ENCODE results near the gene EFHD2.
"Not testable (repeated sequence)": the region's sequence is repeated elsewhere in the genome, so short reads cannot be mapped to it uniquely, and the experiment has no call there.

Gene EFHD2

DNA sequence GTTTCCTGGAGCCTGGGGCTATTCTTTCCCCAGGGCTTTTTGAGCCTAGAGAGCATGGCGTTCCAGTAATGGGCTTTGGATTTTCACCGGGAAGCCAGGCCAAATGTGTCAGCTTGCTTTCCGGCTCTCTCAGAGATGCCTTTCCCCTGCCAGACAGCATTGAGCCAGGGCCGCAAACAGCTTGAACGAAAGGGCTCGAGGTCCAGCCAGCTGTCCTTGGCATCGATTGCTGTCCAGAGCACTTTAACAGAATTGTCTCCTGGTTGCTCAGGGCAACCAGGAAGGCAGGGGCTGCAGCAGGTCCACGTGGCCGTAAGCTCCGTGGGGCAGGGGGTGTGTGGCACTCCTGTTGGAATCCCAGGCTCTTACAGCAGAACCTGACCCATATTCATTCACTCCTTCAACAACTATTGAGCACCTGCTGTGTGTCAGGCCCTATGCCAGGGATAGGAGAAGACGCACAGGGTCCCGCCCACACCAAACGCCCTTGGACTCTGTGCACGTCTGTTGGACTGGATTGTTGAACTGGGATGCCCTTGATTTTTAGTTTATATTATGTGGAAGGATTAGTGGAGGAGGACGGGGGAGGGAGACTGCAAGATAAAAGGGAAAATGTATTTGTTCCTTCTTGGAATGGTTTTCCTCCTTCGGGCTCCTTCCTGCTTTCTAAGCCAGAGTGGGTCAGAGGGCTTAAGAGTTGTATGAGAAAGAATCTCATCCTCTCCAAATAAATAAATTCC, 38.7 kb upstream of the EFHD2 start:
- Histone ChIP-seq H3K4me3 (ENCODE audit: insufficient read length, low read depth) (no peak overlapping the region), H3K36me3 (ENCODE audit: insufficient read depth, insufficient read length, low read length) (no peaks in the 10 kb centered on the region), H3K27me3 (ENCODE audit: insufficient read depth, insufficient read length) (no peaks in the 10 kb centered on the region), H3K4me1 (ENCODE audit: insufficient read depth, insufficient read length) (peaks cover 6% of the 10 kb centered on the region), H3K9ac (ENCODE audit: insufficient read length, low read depth) (no peak overlapping the region), H3K9me3 (ENCODE audit: insufficient read depth, low read length) (no peaks in the 10 kb centered on the region)
- DNase-seq (ENCODE audit: low read depth, low spot score): no peak
- TF ChIP-seq ZNF274 (IDR thresholded peaks at IDR 0.05; ENCODE audit: low read depth, low read length) (no peak), SUZ12 (IDR thresholded peaks at IDR 0.05; ENCODE audit: extremely low read depth, insufficient read depth, insufficient read length) (no peak), YY1 (IDR thresholded peaks at IDR 0.05; ENCODE audit: insufficient read depth, insufficient read length) (no peak)

GRCh38 chr1:15371610-15372545, 37.8 kb upstream of the EFHD2 start:
- DNase-seq (ENCODE audit: low read depth, low spot score): no peak
- H3K4me3 ChIP-seq (ENCODE audit: insufficient read length, low read depth): no peak overlapping the region
- H3K27me3 ChIP-seq (ENCODE audit: insufficient read depth, insufficient read length): no peaks in the 10 kb centered on the region
- TF ChIP-seq YY1 (IDR thresholded peaks at IDR 0.05; ENCODE audit: insufficient read depth, insufficient read length): no peak
- TF ChIP-seq SUZ12 (IDR thresholded peaks at IDR 0.05; ENCODE audit: extremely low read depth, insufficient read depth, insufficient read length): no peak
- no peak for TF ChIP-seq ZNF274 (IDR thresholded peaks at IDR 0.05; ENCODE audit: low read depth, low read length)
- no peak overlapping the region for H3K9ac ChIP-seq (ENCODE audit: insufficient read length, low read depth)
- no peaks in the 10 kb centered on the region for H3K9me3 ChIP-seq (ENCODE audit: insufficient read depth, low read length)
- peaks cover 6% of the 10 kb centered on the region for H3K4me1 ChIP-seq (ENCODE audit: insufficient read depth, insufficient read length)
- no peaks in the 10 kb centered on the region for H3K36me3 ChIP-seq (ENCODE audit: insufficient read depth, insufficient read length, low read length)

- Histone ChIP-seq H3K4me1 (ENCODE audit: insufficient read depth, insufficient read length) (peaks cover 9% of the 10 kb centered on the region), H3K4me3 (ENCODE audit: insufficient read length, low read depth) (no peak overlapping the region), H3K9me3 (ENCODE audit: insufficient read depth, low read length) (no peaks in the 10 kb centered on the region), H3K27me3 (ENCODE audit: insufficient read depth, insufficient read length) (peaks cover 40% of the 10 kb centered on the region), H3K36me3 (ENCODE audit: insufficient read depth, insufficient read length, low read length) (no peaks in the 10 kb centered on the region), H3K9ac (ENCODE audit: insufficient read length, low read depth) (no peak overlapping the region)
- DNase-seq (ENCODE audit: low read depth, low spot score): no peak
- no peak for TF ChIP-seq SUZ12 (IDR thresholded peaks at IDR 0.05; ENCODE audit: extremely low read depth, insufficient read depth, insufficient read length)
- no peak for TF ChIP-seq YY1 (IDR thresholded peaks at IDR 0.05; ENCODE audit: insufficient read depth, insufficient read length)
- TF ChIP-seq ZNF274 (IDR thresholded peaks at IDR 0.05; ENCODE audit: low read depth, low read length): no peak
Observed at GRCh38 chr1:15378729-15379128, 31.0 kb upstream of the EFHD2 start.

- H3K27me3 ChIP-seq (ENCODE audit: insufficient read depth, insufficient read length): peaks cover 44% of the 10 kb centered on the region
Observed at GRCh38 chr1:15379151-15379550, 30.5 kb upstream of the EFHD2 start.

DNA sequence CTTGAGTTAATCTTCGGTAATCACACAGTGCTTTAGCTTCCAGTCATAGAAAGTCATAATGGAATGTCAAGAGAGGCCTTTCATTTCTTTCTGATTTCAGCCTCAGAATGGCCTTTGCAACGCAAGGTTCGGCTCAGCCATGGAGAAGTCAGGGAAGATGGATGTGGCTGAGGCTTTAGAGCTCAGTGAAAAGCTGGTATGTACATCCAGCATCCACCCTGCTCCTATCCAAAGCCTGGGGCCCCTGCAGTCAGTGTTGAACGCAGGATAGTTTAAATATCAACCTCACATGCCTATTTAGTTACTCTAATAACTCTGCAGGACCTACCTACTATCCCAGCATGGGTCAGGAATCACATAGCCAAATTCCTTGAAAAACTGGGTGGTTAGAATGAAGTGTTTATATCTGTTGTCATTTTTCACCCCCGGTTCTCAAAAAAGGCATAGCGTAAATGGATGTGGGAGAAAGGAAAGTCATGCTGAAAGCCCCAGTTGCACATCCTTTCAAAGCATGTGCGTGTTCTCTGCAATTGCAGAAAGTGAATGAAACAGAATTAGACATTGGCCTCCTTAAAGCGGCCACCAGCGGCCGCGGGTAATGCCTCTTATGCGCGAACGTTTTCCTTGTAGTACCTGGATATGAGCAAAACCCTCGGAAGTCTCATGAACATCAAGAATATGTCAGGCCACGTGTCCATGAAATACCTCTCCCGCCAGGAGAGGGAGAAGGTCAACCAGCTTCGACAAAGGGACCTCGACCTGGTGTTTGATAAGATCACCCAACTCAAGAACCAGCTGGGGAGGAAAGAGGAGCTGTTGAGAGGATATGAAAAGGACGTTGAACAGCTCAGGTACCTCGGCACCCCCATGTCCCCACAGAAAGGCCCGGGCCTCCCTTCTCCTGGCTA, 28.8 kb upstream of the EFHD2 start:
- Histone ChIP-seq H3K27me3 (ENCODE audit: insufficient read depth, insufficient read length) (peaks cover 53% of the 10 kb centered on the region), H3K36me3 (ENCODE audit: insufficient read depth, insufficient read length, low read length) (no peaks in the 10 kb centered on the region), H3K4me1 (ENCODE audit: insufficient read depth, insufficient read length) (peaks cover 14% of the 10 kb centered on the region), H3K9ac (ENCODE audit: insufficient read length, low read depth) (no peak overlapping the region), H3K9me3 (ENCODE audit: insufficient read depth, low read length) (no peaks in the 10 kb centered on the region), H3K4me3 (ENCODE audit: insufficient read length, low read depth) (no peak overlapping the region)
- DNase-seq (ENCODE audit: low read depth, low spot score): no peak
- no peak for TF ChIP-seq ZNF274 (IDR thresholded peaks at IDR 0.05; ENCODE audit: low read depth, low read length)
- TF ChIP-seq SUZ12 (IDR thresholded peaks at IDR 0.05; ENCODE audit: extremely low read depth, insufficient read depth, insufficient read length): no peak
- TF ChIP-seq YY1 (IDR thresholded peaks at IDR 0.05; ENCODE audit: insufficient read depth, insufficient read length): no peak

More at GRCh38 chr1:15379151-15379550, 30.5 kb upstream of the EFHD2 start:
- peaks cover 13% of the 10 kb centered on the region for H3K4me1 ChIP-seq (ENCODE audit: insufficient read depth, insufficient read length)
- H3K9ac ChIP-seq (ENCODE audit: insufficient read length, low read depth); DNase-seq (ENCODE audit: low read depth, low spot score); H3K9me3 ChIP-seq (ENCODE audit: insufficient read depth, low read length); H3K4me3 ChIP-seq (ENCODE audit: insufficient read length, low read depth); H3K36me3 ChIP-seq (ENCODE audit: insufficient read depth, insufficient read length, low read length): not testable (repeated sequence)

DNA sequence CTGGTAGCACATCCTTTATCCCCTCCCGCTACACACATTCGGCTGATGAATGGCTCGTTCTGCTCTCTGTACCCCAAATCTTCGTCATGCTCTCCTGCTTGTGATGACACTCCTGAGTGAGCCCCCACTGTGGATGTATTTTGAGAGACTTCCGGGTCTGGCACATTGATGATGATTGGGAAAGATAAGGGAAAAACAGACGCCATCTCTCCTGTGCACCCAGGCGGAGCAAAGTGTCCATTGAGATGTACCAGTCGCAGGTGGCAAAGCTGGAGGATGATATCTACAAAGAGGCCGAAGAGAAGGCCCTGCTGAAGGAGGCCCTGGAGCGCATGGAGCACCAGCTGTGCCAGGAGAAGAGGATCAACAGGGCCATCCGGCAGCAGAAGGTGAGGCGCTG, 27.9 kb upstream of the EFHD2 start:
- Histone ChIP-seq H3K27me3 (ENCODE audit: insufficient read depth, insufficient read length) (peaks cover 59% of the 10 kb centered on the region), H3K9ac (ENCODE audit: insufficient read length, low read depth) (no peak overlapping the region), H3K4me1 (ENCODE audit: insufficient read depth, insufficient read length) (peaks cover 14% of the 10 kb centered on the region), H3K36me3 (ENCODE audit: insufficient read depth, insufficient read length, low read length) (no peaks in the 10 kb centered on the region), H3K4me3 (ENCODE audit: insufficient read length, low read depth) (no peak overlapping the region), H3K9me3 (ENCODE audit: insufficient read depth, low read length) (no peaks in the 10 kb centered on the region)
- TF ChIP-seq SUZ12 (IDR thresholded peaks at IDR 0.05; ENCODE audit: extremely low read depth, insufficient read depth, insufficient read length) (no peak), ZNF274 (IDR thresholded peaks at IDR 0.05; ENCODE audit: low read depth, low read length) (no peak), YY1 (IDR thresholded peaks at IDR 0.05; ENCODE audit: insufficient read depth, insufficient read length) (no peak)
- DNase-seq (ENCODE audit: low read depth, low spot score): no peak

All from NT2/D1 (cell line).